Activated naive CD4-positive, alpha-beta T cell treated with Interleukin-2 at 50 U/mL for 16 hours (primary cell): ENCODE results near the gene CCDC171.

ENCODE experiments used
- DNase-seq: peaks from one replicate; pipeline ENCODE4 v3.0.0-alpha.2; 2020

CCDC171 gene

GRCh38 chr9:15901572-15901971 lies 348.7 kb downstream of the CCDC171 start:
- no peak for DNase-seq

GRCh38 chr9:15909297-15909696 lies 356.5 kb downstream of the CCDC171 start:
- no peak for DNase-seq

GRCh38 chr9:15915711-15916110 lies 362.9 kb downstream of the CCDC171 start:
- no peak for DNase-seq

- no peak for DNase-seq
Observed at GRCh38 chr9:15927161-15927560, 374.3 kb downstream of the CCDC171 start.

- no peak for DNase-seq
Observed at GRCh38 chr9:15935661-15936305, 382.9 kb downstream of the CCDC171 start.

- DNase-seq: no peak
Observed at GRCh38 chr9:15936306-15936921, 383.6 kb downstream of the CCDC171 start.

GRCh38 chr9:15942831-15943424 lies 390.1 kb downstream of the CCDC171 start:
- no peak for DNase-seq

- no peak for DNase-seq
Observed at GRCh38 chr9:15944341-15944740, 391.5 kb downstream of the CCDC171 start.

GRCh38 chr9:15959663-15960062 lies 406.8 kb downstream of the CCDC171 start:
- no peak for DNase-seq

GRCh38 chr9:15961217-15961616 lies 408.4 kb downstream of the CCDC171 start:
- DNase-seq: no peak

- no peak for DNase-seq
Observed at GRCh38 chr9:15965246-15965745, 412.5 kb downstream of the CCDC171 start.

- no peak for DNase-seq
Observed at GRCh38 chr9:15966471-15966870, 413.6 kb downstream of the CCDC171 start.

- no peak for DNase-seq
Observed at GRCh38 chr9:15967068-15967467, 414.2 kb downstream of the CCDC171 start.

GRCh38 chr9:15972760-15973159 lies 419.9 kb downstream of the CCDC171 start:
- no peak for DNase-seq

- DNase-seq: no peak
Observed at GRCh38 chr9:15975101-15975778, 422.4 kb downstream of the CCDC171 start.

- DNase-seq: no peak
Observed at GRCh38 chr9:15977438-15977837, 424.6 kb downstream of the CCDC171 start.

- DNase-seq: no peak
Observed at GRCh38 chr9:15982182-15982581, 429.3 kb downstream of the CCDC171 start.

- DNase-seq: no peak
Observed at GRCh38 chr9:15999422-16000339, 446.8 kb downstream of the CCDC171 start.

GRCh38 chr9:16000811-16001210 lies 448.0 kb downstream of the CCDC171 start:
- no peak for DNase-seq

- DNase-seq: no peak
Observed at GRCh38 chr9:16001856-16002255, 449.0 kb downstream of the CCDC171 start.

- no peak for DNase-seq
Observed at GRCh38 chr9:16002816-16003215, 450.0 kb downstream of the CCDC171 start.

- no peak for DNase-seq
Observed at GRCh38 chr9:16003785-16004184, 450.9 kb downstream of the CCDC171 start.

GRCh38 chr9:16004613-16005012 lies 451.8 kb downstream of the CCDC171 start:
- DNase-seq: no peak
